IPS DF 4.7 (cell line): Measurements from ENCODE around the gene PLCG2.
"Not testable (repeated sequence)": the region's sequence is repeated elsewhere in the genome, so short reads cannot be mapped to it uniquely, and the experiment has no call there.

Experiments
- DNase-seq: peaks from one replicate; pipeline ENCODE4 v3.0.0-alpha.2; 2013; ENCODE audit warnings: low spot score; ENCODE audit errors: extremely low read depth

PLCG2 gene

DNA sequence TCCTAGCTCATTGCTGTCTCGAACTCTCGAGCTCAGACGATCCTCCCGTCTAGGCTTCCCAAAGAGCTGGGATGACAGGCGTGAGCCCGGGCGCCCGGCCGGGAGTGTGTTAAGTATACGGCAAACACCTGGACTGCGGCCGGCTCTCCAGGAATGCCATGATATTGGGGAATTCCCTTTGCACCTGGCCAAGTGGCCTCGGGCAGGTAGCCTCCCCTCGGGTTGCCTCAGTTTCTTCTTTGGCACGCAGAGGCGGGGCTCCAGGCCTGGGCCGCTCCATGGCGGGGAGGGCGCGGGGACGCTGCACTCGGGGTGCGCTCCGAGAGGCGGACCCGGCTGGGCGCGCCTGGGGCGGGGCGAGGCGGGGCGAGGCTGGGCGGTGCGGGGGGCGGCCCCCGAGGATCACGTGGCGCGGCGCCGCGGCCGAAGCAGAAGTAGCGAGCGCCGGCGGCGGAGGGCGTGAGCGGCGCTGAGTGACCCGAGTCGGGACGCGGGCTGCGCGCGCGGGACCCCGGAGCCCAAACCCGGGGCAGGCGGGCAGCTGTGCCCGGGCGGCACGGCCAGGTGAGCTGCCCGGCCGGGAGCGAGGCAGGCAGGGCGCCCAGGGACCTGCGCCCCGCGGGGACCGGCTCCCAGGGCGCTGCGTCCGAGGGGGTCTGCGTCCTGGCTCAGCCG, at the start of gene PLCG2:
Gene PLCG2 (plus strand): TSS at position 431 of the 675 bp plus-strand sequence. CDS start 6,699 bp downstream, outside the sequence.
- no peak for DNase-seq

GRCh38 chr16:81729451-81729850, 49.6 kb upstream of the PLCG2 start:
- DNase-seq = no peak

- DNase-seq = peak; percentile 96
Observed at GRCh38 chr16:81730090-81731051, 48.7 kb upstream of the PLCG2 start.

GRCh38 chr16:81731649-81732048, 47.4 kb upstream of the PLCG2 start:
- DNase-seq = no peak

DNA sequence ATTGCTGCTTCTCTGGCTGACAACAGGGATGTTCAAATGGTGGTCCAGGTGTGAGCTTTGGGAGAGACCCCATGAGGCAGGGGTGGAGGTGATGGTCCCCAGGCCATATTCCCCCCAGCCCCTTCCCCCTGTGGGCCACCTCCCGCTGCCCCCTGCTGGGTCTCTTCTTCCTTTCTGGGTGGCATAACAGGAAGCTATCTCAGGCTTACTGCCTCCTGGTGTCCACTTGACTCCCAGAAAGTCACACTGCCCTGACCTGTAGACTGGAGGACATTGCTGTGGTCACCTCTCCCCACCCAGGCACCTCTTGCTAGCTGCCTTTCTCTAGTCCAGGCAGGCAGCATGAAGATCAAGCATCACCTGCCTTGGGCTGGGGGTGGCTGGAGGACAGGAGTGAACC, 46.4 kb upstream of the PLCG2 start:
- DNase-seq = no peak

DNA sequence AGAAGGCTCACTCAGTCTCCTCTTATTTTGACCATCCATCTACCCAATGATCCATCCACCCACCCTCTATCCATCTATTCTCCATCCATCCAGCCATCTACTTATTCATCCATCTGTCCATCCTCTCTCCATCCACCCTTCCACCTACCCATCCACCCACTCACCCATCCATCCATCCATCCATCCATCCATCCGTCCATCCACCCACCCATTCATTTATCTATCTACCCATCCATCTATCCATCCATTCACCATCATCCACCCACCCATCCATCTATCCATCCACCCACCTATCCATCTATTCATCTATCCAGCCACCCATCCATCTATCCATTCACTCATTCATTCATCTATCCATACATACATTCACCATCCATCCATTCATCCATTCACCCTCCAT, 45.8 kb upstream of the PLCG2 start:
- no peak for DNase-seq

DNA sequence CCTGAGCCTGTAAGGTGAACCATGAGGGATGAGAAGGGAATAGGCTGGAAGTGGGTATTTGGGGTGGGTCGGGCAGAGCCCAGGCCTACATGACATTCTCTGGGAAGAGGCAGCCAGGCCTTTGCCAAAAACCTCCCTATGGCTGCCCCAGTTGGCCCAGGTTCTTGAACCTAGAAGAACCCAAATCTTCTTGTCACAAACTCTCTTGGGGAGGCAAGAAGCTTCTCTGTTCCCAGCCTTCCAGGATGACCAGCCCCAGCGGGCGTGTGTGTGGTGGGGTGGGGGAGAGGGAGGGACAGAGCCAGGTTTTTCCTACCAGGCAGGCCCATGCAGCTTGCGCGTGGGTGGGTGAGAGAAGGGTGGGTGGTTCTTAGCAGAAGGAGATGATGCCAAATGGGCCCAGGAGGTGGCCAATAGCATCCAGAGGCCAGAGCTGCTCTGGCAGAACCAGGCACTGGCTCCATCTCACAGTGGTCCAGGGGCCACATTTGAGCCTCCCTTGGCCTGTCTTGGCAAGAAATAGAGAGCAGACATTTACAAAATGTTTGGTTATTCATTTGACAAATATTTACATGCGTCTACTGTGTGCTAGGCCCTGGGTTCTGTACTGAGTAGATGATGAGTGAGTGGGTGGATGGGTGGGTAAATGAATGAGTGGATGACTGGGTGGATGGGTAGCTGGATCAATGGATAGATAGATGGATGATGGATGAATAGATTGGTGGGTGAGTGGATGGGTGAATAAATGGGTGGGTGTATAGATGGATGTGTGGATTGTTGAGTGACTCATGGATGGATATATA, 44.3 kb upstream of the PLCG2 start:
- DNase-seq = no peak

DNA sequence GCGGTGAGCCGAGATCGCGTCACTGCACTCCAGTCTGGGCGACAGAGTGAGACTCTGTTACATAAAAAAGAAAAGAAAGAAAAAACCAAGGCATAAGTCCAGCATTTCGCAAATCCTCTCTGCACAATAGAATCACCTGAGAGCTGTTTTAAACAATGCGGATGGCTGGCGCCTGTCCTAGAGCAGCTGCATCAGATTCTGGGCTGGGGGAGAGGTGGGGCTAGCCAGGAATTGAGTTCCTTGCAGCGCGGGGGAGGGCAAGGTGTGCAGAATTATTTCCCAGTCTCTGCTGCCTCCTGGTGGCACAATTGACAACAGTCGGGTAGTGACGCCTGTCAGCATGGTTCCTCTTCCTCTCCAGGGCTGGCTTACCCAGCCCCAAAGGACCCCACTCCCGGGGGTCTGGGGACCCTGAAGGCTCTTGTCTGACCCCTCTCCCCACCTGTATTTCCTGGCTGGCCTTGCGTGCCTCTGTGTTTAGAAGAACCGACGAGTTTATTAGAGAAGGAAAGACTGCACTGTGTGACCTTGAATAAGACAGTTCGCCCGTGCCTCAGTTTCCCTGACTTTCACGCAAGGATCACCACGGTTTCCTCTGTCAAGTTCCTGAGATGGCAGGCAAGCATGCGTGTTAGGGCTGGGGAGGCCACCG, 41.1 kb upstream of the PLCG2 start:
- DNase-seq = peak; percentile 93

DNA sequence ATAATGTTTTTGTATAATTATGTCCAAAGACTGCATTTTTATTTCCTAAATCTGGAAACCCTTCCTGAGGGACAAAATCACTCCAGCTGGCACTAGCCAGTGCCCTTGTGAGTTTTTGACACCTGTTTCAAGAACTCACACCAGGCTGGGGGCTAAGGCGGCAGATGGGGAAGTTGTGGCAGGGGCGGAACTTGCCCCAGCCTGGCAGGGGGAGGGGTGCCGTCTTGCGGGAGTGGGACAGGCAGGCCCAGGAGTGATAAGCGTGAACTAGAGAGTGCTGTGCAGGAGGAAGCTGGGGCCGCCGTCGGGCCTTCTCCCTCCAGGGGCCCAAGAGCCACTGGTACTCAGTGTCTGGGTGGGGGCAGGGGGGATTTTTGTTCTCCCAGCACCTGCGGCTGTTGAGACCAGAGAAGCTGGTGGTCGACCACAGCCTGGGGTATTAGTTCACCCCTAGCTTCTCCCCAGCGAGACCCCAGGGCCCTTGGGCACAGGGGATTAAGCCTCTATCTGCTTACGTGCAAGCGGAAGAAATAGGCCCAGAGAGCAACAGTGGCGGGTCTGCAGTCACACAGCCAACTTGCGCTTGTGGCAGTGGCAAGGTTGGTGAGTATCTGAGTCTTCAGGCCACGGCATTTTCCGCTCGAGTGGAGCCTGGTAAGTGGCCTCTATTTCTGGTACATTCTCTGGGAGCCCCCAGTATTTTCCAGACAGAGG, 40.2 kb upstream of the PLCG2 start:
- no peak for DNase-seq

GRCh38 chr16:81739503-81739902, 39.6 kb upstream of the PLCG2 start:
- no peak for DNase-seq

DNA sequence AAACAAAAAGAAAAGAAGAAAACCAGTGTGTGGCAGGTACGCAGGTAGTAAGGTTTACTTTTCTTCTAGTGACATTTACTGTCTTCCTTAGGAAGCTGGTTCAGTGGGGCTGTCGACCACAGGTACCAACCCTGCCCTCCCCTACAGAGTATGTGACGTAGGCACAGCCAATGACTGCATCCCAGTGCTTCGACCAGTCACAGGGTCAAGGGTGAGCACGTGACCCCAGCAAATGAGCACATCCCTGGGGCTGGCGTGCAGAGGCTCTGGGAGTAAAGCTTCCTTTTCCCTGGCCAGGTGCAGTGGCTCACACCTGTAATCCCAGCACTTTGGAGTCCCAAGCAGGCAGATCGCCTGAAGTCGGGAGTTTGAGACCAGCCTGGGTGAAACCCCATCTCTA, 38.9 kb upstream of the PLCG2 start:
- DNase-seq = no peak

DNA sequence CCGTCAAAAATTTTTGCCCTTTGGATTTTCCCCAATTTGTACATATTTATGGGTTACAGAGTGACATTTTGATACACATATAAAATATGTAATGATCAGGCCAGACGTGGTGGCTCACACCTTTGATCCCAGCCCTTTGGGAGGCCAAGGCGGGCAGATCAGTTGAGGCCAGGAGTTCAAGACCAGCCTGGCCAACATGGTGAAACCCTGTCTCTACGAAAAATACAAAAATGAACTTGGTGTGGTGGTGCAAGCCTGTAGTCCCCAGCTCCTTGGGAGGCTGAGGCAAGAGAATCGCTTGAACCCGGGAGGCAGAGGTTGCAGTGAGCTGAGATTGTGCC, 37.7 kb upstream of the PLCG2 start:
- not testable (repeated sequence) for DNase-seq

DNA sequence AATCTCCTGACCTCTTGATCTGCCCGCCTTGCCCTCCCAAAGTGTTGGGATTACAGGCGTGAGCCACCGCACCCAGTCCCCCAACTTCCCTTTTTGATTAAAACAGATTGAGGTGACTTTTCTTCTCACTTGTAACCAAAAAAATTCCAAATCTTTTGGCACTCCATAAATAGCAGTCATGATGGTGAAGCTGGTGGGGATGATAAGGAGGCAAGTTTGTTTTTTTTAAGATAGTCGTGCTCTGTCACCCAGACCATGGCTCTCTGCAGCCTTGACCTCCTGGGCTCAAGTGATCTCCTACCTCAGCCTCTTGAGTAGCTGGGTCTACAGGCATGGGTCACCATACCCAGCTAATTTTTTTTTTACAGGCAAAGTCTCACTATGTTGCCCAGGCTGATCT, 34.7 kb upstream of the PLCG2 start:
- no peak for DNase-seq

GRCh38 chr16:81744911-81745310, 34.2 kb upstream of the PLCG2 start:
- no peak for DNase-seq

DNA sequence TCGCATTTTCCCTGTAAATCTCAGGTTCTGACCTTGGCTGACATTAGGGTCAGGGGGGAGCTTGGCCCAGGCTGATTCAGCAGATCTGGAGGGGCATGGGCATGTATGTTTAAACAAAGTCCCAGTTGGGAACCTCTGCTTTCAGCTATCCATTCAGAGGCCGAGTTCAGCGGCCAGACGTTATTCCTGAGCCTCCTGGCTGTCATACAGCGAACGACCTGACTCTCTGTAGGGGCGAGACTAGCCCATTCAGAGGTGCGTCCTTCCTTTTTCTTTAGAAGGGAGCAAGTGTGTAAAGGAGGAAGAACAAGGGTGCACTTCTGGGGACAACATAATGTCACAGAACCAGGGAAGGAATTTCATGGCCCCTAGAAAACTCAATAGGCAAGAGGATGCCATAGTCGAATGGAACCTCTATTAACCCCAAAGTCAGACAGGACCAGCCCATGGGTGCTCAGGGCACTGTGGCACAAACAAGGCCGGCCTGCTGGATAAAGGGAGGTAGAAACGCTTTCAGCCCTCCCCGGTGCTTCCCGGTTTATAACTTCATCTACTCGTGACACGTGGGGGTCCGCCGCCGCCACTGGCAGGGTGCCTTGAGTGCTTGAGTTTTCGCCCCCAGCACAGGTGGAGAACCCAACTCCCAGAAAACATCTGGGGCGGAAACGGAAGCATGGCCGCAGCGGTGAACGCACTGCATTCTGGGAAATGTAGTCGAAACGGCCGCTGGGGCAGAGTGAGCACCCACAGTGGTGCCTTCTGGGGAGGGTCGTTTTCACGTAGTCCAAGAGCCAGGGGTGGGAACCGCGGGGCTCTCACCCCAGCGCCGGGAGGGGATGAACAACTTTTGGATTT, 33.2 kb upstream of the PLCG2 start:
- DNase-seq = no peak

- DNase-seq = no peak
Observed at GRCh38 chr16:81746566-81746965, 32.5 kb upstream of the PLCG2 start.

- no peak for DNase-seq
Observed at GRCh38 chr16:81748476-81749198, 30.5 kb upstream of the PLCG2 start.

DNA sequence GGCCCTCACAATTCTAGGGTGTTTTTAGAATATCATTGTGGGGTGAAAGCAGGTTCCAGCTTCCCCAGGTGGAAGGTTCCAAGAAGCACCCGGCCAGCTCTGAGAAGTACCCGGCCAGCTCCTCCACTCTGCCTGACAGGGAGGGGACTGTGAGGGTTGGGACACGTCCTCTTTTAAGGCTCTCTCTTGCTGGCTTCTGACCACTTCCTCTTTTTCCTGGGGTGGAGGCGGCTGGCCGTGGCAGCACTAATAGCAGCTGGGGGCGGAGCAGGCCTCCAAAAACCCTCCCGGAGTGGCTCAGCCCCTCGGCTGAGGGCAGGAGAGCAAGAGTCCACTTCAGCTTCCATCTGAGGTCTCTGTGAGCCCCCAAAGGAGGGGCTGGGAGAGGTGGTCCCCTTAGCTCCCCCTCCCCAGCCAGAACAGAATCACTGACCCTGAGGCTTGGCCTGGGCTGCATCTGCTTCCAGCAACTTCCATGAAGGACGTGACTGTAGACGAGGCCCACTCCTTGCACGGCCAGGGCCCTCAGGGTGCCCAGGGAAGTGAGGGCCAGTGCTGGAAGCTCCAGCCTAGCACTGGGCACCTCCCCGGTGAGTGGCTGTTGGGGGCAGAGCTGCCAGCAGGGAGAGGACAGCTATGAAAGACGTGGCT, 26.7 kb upstream of the PLCG2 start:
- no peak for DNase-seq

- DNase-seq = no peak
Observed at GRCh38 chr16:81752876-81753227, 26.2 kb upstream of the PLCG2 start.
